Measurements from ENCODE around the gene TMEM54.

GRCh38 chr1:32898056-32898455 lies 3.1 kb downstream of the TMEM54 start:
- TF ChIP-seq CTCF (IDR thresholded peaks at IDR 0.05) (no peak), POLR2A (IDR thresholded peaks at IDR 0.05) (no peak)

All from lower leg skin (tissue), 3 donors.